ENCODE data around the gene SYNGAP1.

Gene SYNGAP1

GRCh38 chr6:33420491-33421343 is 852 bp downstream of the SYNGAP1 start:
- FAIRE-seq (no peak), DNase-seq (ENCODE audit: insufficient read length, low spot score) (no peak)

- no peak for DNase-seq (ENCODE audit: insufficient read length, low spot score)
- no peak for FAIRE-seq
Observed at GRCh38 chr6:33421344-33421643, 1.4 kb downstream of the SYNGAP1 start.

GRCh38 chr6:33423777-33424176 is 3.9 kb downstream of the SYNGAP1 start:
- FAIRE-seq (no peak), DNase-seq (ENCODE audit: insufficient read length, low spot score) (no peak)

GRCh38 chr6:33424855-33425667 is 5.2 kb downstream of the SYNGAP1 start:
- FAIRE-seq (peak; percentile 78), DNase-seq (ENCODE audit: insufficient read length, low spot score) (no peak)

GRCh38 chr6:33425668-33426577 is 6.1 kb downstream of the SYNGAP1 start:
- peak; percentile 84 for DNase-seq (ENCODE audit: insufficient read length, low spot score)
- peak; percentile 68 for FAIRE-seq

GRCh38 chr6:33426590-33427511 is 7.0 kb downstream of the SYNGAP1 start:
- no peak for DNase-seq (ENCODE audit: insufficient read length, low spot score)
- peak; percentile 39 for FAIRE-seq

- no peak for FAIRE-seq
- no peak for DNase-seq (ENCODE audit: insufficient read length, low spot score)
Observed at GRCh38 chr6:33427585-33428223, 7.8 kb downstream of the SYNGAP1 start.

- DNase-seq (ENCODE audit: insufficient read length, low spot score) (peak; percentile 58), FAIRE-seq (peak; percentile 70)
Observed at GRCh38 chr6:33428224-33428965, 8.5 kb downstream of the SYNGAP1 start.

GRCh38 chr6:33428966-33429749 is 9.3 kb downstream of the SYNGAP1 start:
- DNase-seq (ENCODE audit: insufficient read length, low spot score) (no peak), FAIRE-seq (no peak)

GRCh38 chr6:33429750-33430052 is 9.8 kb downstream of the SYNGAP1 start:
- DNase-seq (ENCODE audit: insufficient read length, low spot score) (no peak), FAIRE-seq (no peak)

GRCh38 chr6:33430334-33430733 is 10.5 kb downstream of the SYNGAP1 start:
- FAIRE-seq (no peak), DNase-seq (ENCODE audit: insufficient read length, low spot score) (no peak)

- DNase-seq (ENCODE audit: insufficient read length, low spot score) (peak; percentile 99), FAIRE-seq (peak; percentile 88)
Observed at GRCh38 chr6:33430991-33431879, 11.4 kb downstream of the SYNGAP1 start.

- no peak for FAIRE-seq
Observed at GRCh38 chr6:33431880-33432541, 12.1 kb downstream of the SYNGAP1 start.

GRCh38 chr6:33432546-33432945 is 12.7 kb downstream of the SYNGAP1 start:
- DNase-seq (ENCODE audit: insufficient read length, low spot score) (no peak), FAIRE-seq (no peak)

More at GRCh38 chr6:33431880-33432541, 12.1 kb downstream of the SYNGAP1 start:
- DNase-seq (ENCODE audit: insufficient read length, low spot score), result no peak

- DNase-seq (ENCODE audit: insufficient read length, low spot score) (no peak), FAIRE-seq (no peak)
Observed at GRCh38 chr6:33433001-33433543, 13.2 kb downstream of the SYNGAP1 start.

GRCh38 chr6:33433544-33434191 is 13.8 kb downstream of the SYNGAP1 start:
- no peak for FAIRE-seq
- DNase-seq (ENCODE audit: insufficient read length, low spot score), result no peak
